ACC112 (cell line): ENCODE data around the gene C11orf52.

Experiments used
- H2AFZ ChIP-seq: fragments of 200-600 bp; sonication (generic); one replicate; pipeline ENCODE4 v1.6.0; 2017; ENCODE audit warnings: antibody characterized with exemption, low read length; ENCODE audit not compliant: unreplicated experiment
- H3K27ac ChIP-seq: fragments of 200-600 bp; sonication (generic); 2 replicates; pipeline ENCODE4 v1.5.1; 2014; ENCODE audit warnings: low read depth, mild to moderate bottlenecking, antibody characterized with exemption, low read length, moderate library complexity
- H3K27me3 ChIP-seq: fragments of 200-600 bp; sonication (generic); 2 replicates; pipeline ENCODE4 v1.6.1; 2014; ENCODE audit warnings: mild to moderate bottlenecking, antibody characterized with exemption, low read length, moderate library complexity, mixed read lengths; ENCODE audit not compliant: insufficient read depth
- H3K36me3 ChIP-seq: fragments of 200-600 bp; sonication (generic); 2 replicates; pipeline ENCODE4 v1.6.1; 2016; ENCODE audit warnings: mild to moderate bottlenecking, antibody characterized with exemption, low read length, moderate library complexity, mixed read lengths; ENCODE audit not compliant: insufficient read depth
- H3K4me1 ChIP-seq: fragments of 200-600 bp; sonication (generic); one replicate; pipeline ENCODE4 v1.6.1; 2016; ENCODE audit warnings: low read length, mixed read lengths; ENCODE audit not compliant: insufficient read depth, unreplicated experiment, control insufficient read depth
- H3K4me3 ChIP-seq: fragments of 200-600 bp; sonication (generic); 2 replicates; pipeline ENCODE4 v1.5.1; 2014; ENCODE audit warnings: mild to moderate bottlenecking, low read depth, low read length
- H3K79me2 ChIP-seq: fragments of 200-600 bp; sonication (generic); one replicate; pipeline ENCODE4 v1.6.0; 2016; ENCODE audit warnings: low read length; ENCODE audit not compliant: control insufficient read depth, unreplicated experiment, insufficient read depth

Gene C11orf52

DNA sequence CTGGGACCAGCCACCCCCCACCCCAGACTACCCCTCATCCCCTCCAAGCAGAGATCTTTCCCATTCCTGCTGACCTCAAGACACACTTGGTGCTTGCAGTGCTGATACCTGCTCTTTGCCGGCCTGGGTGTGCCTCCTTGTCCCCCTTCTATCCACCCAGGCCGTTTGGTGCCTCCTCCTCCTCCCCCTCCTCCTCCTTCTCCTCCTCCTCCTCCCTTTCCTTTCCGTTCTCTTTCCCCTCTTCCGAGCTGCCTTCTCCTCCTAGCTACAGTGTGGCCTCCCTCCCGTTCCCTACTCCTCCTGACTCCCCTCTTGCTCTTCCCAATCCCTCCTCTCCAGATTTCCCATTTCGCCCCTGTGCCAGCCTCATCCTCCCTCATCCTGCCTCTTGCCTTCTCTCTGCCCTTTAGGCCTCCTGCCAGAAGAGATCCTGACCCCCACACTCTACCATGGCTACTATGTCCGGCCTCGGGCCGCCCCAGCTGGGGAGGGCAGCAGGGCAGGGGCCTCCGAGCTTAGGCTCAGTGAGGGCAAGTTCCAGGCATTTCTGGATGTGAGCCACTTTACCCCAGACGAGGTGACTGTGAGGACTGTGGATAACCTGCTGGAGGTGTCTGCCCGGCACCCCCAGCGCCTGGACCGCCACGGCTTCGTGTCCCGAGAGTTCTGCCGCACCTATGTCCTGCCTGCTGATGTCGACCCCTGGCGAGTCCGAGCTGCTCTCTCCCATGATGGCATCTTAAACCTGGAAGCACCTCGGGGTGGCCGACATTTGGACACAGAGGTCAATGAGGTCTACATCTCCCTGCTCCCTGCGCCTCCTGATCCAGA lies 5.5 kb upstream of the C11orf52 start:
- Histone ChIP-seq H3K27me3 (no peaks in the 10 kb centered on the region), H3K27ac (peak overlapping the region; percentile 78), H3K36me3 (0 out of 2 replicates have a peak, but pooled peaks cover 5% of the 10 kb centered on the region), H3K4me3 (peak overlapping the region; percentile 73), H2AFZ (peak overlapping the region; percentile 34), H3K79me2 (peaks cover 17% of the 10 kb centered on the region), H3K4me1 (peaks cover 47% of the 10 kb centered on the region)

GRCh38 chr11:111913997-111914396 lies 4.7 kb upstream of the C11orf52 start:
- H3K27ac ChIP-seq, result peak overlapping the region; percentile 78

GRCh38 chr11:111916768-111917167 lies 1.9 kb upstream of the C11orf52 start:
- Histone ChIP-seq H3K36me3 (no peaks in the 10 kb centered on the region), H3K4me1 (peaks cover 35% of the 10 kb centered on the region), H3K27me3 (no peaks in the 10 kb centered on the region), H3K79me2 (peaks cover 14% of the 10 kb centered on the region), H2AFZ (no peak overlapping the region), H3K27ac (no peak overlapping the region), H3K4me3 (no peak overlapping the region)

More at GRCh38 chr11:111913997-111914396, 4.7 kb upstream of the C11orf52 start:
- H3K4me3 ChIP-seq, result peak overlapping the region; percentile 73
- H3K36me3 ChIP-seq, result no peaks in the 10 kb centered on the region
- peaks cover 49% of the 10 kb centered on the region for H3K4me1 ChIP-seq
- no peaks in the 10 kb centered on the region for H3K27me3 ChIP-seq
- H2AFZ ChIP-seq, result peak overlapping the region; percentile 39
- H3K79me2 ChIP-seq, result peaks cover 17% of the 10 kb centered on the region

DNA sequence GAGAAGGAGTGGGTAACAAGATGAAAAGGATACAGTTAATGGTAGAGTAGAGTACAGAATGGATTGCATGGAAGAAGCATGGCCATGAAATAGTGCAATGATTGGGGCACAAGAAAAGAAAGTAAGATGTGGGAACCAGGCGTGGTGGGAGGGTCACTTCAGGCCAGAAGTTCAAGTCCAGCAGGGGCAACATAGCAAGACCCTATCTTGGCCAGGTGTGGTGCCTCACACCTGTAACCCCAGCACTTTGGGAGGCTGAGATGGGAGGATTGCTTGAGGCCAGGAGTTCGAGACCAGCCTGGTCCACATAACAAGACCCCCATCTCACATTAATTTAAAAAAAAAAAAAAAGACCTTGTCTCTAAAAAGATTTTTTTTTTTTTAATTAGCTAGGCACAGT lies 1.4 kb upstream of the C11orf52 start:
- Histone ChIP-seq H3K27me3 (no peaks in the 10 kb centered on the region), H2AFZ (no peak overlapping the region), H3K27ac (no peak overlapping the region), H3K4me3 (no peak overlapping the region), H3K79me2 (peaks cover 14% of the 10 kb centered on the region), H3K36me3 (no peaks in the 10 kb centered on the region), H3K4me1 (peaks cover 34% of the 10 kb centered on the region)

DNA sequence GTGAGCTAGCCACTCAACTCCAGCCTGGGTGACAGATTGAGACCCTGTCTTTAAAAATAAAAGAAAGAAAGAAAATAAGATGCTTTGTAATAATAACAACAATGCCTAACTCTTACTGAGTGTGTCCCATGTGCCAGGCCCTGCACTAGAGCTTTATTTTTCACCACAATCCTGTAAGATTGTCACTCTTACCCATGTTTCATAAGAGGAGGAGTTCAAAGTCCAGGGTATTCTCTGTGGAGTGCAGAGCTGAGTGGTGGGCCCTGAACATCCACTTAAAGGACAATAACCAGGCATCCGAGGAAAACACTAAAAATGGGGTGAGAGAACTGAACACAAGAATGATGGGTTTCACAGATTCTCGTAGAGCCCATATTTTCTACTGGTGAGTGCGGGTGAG lies 925 bp upstream of the C11orf52 start:
- no peak overlapping the region for H3K4me3 ChIP-seq
- H3K36me3 ChIP-seq, result no peaks in the 10 kb centered on the region
- H3K79me2 ChIP-seq, result peaks cover 14% of the 10 kb centered on the region
- H3K27me3 ChIP-seq, result no peaks in the 10 kb centered on the region
- H2AFZ ChIP-seq, result no peak overlapping the region
- no peak overlapping the region for H3K27ac ChIP-seq
- H3K4me1 ChIP-seq, result peaks cover 35% of the 10 kb centered on the region

- no peak overlapping the region for H3K4me3 ChIP-seq
- H3K27me3 ChIP-seq, result no peaks in the 10 kb centered on the region
- H3K4me1 ChIP-seq, result peaks cover 36% of the 10 kb centered on the region
- no peak overlapping the region for H2AFZ ChIP-seq
- H3K36me3 ChIP-seq, result no peaks in the 10 kb centered on the region
- no peaks in the 10 kb centered on the region for H3K79me2 ChIP-seq
- no peak overlapping the region for H3K27ac ChIP-seq
These were observed 2.2 kb downstream of the C11orf52 start for GRCh38 chr11:111920908-111921307.

DNA sequence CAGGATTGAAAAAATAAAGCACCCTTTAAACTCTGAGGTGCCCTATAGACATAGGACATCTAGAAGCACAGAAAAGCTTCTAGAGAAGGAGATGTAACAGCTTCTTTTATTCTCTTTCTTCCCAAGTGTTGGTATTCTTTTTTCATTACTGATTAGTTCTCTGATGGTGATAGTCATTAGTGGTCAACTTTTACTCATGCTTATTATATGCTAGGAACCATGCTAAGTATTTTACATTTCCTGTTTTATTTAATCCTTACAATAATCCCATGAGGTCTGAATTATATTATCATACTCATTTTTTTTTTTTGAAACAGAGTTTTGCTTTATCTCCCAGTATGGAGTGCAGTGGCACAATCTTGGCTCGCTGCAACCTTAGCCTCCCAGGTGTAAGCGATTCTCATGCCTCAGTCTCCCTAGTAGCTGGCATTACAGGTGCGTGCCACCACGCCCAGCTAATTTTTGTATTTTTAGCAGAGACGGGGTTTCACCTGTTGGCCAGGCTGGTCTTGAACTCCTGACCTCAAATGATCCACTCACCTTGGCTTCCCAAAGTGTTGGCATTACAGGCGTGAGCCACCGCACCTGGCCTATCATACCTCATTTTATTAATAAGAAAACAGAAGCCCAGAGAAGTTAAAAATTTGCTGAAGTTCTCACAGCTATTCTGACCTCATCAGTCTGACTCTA lies 3.0 kb downstream of the C11orf52 start:
- Histone ChIP-seq H3K27ac (peak overlapping the region; percentile 97; the same call in 1 of the 2 replicates), H3K79me2 (no peaks in the 10 kb centered on the region), H2AFZ (no peak overlapping the region), H3K4me1 (peaks cover 43% of the 10 kb centered on the region), H3K4me3 (no peak overlapping the region), H3K27me3 (no peaks in the 10 kb centered on the region), H3K36me3 (no peaks in the 10 kb centered on the region)

GRCh38 chr11:111922803-111923202 lies 4.1 kb downstream of the C11orf52 start:
- peak overlapping the region; percentile 63 for H3K4me3 ChIP-seq
- H3K27me3 ChIP-seq, result no peaks in the 10 kb centered on the region
- H3K36me3 ChIP-seq, result no peaks in the 10 kb centered on the region
- H3K4me1 ChIP-seq, result peaks cover 43% of the 10 kb centered on the region
- peak overlapping the region; percentile 97 for H3K27ac ChIP-seq
- no peaks in the 10 kb centered on the region for H3K79me2 ChIP-seq
- H2AFZ ChIP-seq, result peak overlapping the region; percentile 94

GRCh38 chr11:111923351-111923788 lies 4.7 kb downstream of the C11orf52 start:
- Histone ChIP-seq H3K27ac (peak overlapping the region; percentile 97), H2AFZ (peak overlapping the region; percentile 94), H3K4me1 (peaks cover 40% of the 10 kb centered on the region), H3K36me3 (no peaks in the 10 kb centered on the region), H3K4me3 (peak overlapping the region; percentile 63), H3K27me3 (no peaks in the 10 kb centered on the region), H3K79me2 (no peaks in the 10 kb centered on the region)

DNA sequence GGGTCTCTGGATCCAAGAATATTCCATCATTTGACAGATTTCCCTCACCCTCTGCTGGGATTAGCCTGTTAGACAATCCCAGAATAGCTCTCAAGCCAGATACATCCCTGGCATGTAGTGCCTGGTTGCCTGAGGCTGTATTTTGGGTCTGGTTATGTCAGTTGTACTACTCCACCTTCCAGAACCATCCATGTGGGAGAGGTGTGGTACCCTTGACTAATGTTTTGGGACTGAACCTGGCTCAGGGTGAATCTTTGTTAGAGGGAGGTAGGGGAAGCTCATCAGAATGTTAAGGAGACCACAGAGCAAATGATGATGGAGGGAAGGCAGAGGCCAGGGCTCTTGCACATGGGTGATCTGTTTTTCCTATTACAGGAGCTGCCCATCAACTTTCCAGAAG lies 5.2 kb downstream of the C11orf52 start:
- H3K27me3 ChIP-seq, result no peaks in the 10 kb centered on the region
- peak overlapping the region; percentile 94 for H2AFZ ChIP-seq
- H3K27ac ChIP-seq, result peak overlapping the region; percentile 97
- H3K4me3 ChIP-seq, result peak overlapping the region; percentile 63; the same call in 1 of the 2 replicates
- no peaks in the 10 kb centered on the region for H3K36me3 ChIP-seq
- H3K79me2 ChIP-seq, result no peaks in the 10 kb centered on the region
- H3K4me1 ChIP-seq, result peaks cover 40% of the 10 kb centered on the region
